Measurements from ENCODE around the gene CTNNA2. TPM values are rescaled to one million over a fixed set of nuclear protein-coding genes. Genes with fewer than 3 reads are reported as not detected.

CTNNA2 gene
- total RNA-seq, 4 donors from 2014 or later: 0.40 to 1.7 (median 1.5) TPM; not detected in 1

- in situ Hi-C loops (cut with MboI; ENCODE audit: low pct_ligation_motif_present in 1 of 4, low pct_unique_long_range_greater_than_20kb in 1 of 4, low sequenced_read_pairs in 3 of 4): no loop called here
- H3K4me1 ChIP-seq: no peaks in the 10 kb centered on the region
- TF ChIP-seq CTCF (IDR thresholded peaks at IDR 0.05) (no peak), POLR2A (IDR thresholded peaks at IDR 0.05) (no peak), EP300 (IDR thresholded peaks at IDR 0.05; ENCODE audit: low read depth) (no peak), POLR2AphosphoS5 (IDR thresholded peaks at IDR 0.05) (no peak)
- no peaks in the 10 kb centered on the region for H3K9me3 ChIP-seq
- no peak overlapping the region for H3K27ac ChIP-seq
- WGBS, 2 donors (ENCODE audit: low coverage in 1 of 2): 70 to 79% methylated on average over 2 of the region's 2 CpGs
- intact Hi-C loops (cut with DNase I; ENCODE audit: low total_unique reads): no loop called here
- DNase-seq: no peak
- H3K27me3 ChIP-seq: no peaks in the 10 kb centered on the region
- no peak overlapping the region for H3K4me3 ChIP-seq
- no peaks in the 10 kb centered on the region for H3K36me3 ChIP-seq
Observed at GRCh38 chr2:79985571-79985970, 472.7 kb downstream of the CTNNA2 start.

DNA sequence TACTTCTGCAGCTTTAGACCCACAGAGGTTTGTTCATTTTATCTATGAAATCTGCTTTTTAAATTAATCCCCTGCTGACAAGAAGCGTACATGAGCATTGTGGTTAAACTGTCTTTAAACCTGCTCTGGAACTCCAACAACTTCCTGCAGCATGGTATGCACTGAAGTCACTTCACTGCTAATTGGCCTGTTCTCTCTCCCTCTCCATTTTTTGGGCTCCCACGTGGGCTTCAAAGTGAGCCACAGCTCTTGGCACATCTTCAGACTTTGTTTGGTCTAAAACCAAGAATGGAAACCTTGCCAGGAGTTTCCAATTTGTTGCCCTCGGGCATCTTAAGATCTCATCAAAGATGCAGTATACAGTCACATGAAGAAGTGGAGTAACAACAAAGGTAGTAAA is 480.3 kb downstream of the CTNNA2 start:
- no peak overlapping the region for H3K4me3 ChIP-seq
- 47 to 83% methylated on average over 1 to 3 of the region's 3 CpGs for WGBS, 2 donors (ENCODE audit: low coverage in 1 of 2)
- DNase-seq: no peak
- H3K4me1 ChIP-seq: no peaks in the 10 kb centered on the region
- no peaks in the 10 kb centered on the region for H3K36me3 ChIP-seq
- TF ChIP-seq POLR2A (IDR thresholded peaks at IDR 0.05): no peak
- in situ Hi-C loops (cut with MboI; ENCODE audit: low pct_ligation_motif_present in 1 of 4, low pct_unique_long_range_greater_than_20kb in 1 of 4, low sequenced_read_pairs in 3 of 4): no loop called here
- H3K27me3 ChIP-seq: no peaks in the 10 kb centered on the region
- H3K27ac ChIP-seq: no peak overlapping the region
- no peaks in the 10 kb centered on the region for H3K9me3 ChIP-seq
- intact Hi-C loops (cut with DNase I; ENCODE audit: low total_unique reads): no loop called here

DNA sequence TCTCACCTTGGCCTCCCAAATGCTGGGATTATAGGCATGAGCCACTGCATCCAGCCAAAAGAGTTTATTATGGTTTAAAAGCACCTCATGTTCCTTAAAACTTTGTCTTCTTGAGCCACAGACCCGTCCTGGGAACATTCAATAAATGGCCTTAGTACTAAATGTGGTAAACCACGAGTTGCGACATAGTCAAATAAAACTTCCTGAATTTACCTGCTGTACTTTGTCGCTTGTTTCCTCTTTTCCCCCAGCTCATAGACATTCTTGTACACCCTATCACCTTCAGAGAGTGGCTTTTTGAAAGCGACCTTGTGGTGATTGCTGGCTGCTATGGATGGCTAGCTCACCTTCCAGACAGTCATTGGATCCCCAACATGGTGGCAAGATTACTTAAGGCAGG is 481.3 kb downstream of the CTNNA2 start:
- intact Hi-C loops (cut with DNase I; ENCODE audit: low total_unique reads): no loop called here

DNA sequence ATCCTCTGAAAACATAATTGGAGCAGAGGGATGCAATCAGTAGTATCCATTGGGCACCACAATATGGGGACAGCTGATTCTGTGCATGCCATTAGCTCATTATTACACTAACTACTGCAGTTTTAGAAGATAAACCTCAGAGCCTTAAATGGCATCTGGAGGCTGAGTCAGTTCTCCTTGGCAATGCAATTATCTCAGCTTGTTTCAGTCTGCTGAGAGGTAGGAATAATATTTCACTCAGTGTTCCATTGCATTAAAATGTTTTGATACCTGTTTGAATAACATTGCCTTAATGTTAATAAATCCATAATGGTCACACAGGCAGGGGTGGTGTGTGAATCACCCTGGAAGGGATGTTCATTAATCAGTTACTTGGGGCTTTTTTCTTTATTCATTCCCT is 482.1 kb downstream of the CTNNA2 start:
- in situ Hi-C loops (cut with MboI; ENCODE audit: low pct_ligation_motif_present in 1 of 4, low pct_unique_long_range_greater_than_20kb in 1 of 4, low sequenced_read_pairs in 3 of 4) (no loop called here), intact Hi-C loops (cut with DNase I; ENCODE audit: low total_unique reads) (no loop called here)
- Histone ChIP-seq H3K4me3 (no peak overlapping the region), H3K27me3 (no peaks in the 10 kb centered on the region), H3K36me3 (no peaks in the 10 kb centered on the region), H3K27ac (no peak overlapping the region), H3K9me3 (no peaks in the 10 kb centered on the region), H3K4me1 (no peaks in the 10 kb centered on the region)
- no peak for TF ChIP-seq POLR2A (IDR thresholded peaks at IDR 0.05)
- no peak for TF ChIP-seq POLR2AphosphoS5 (IDR thresholded peaks at IDR 0.05)
- no peak for TF ChIP-seq EP300 (IDR thresholded peaks at IDR 0.05; ENCODE audit: low read depth)
- no peak for TF ChIP-seq CTCF (IDR thresholded peaks at IDR 0.05)
- DNase-seq: no peak

More for the DNA sequence above, 481.3 kb downstream of the CTNNA2 start:
- no peaks in the 10 kb centered on the region for H3K27me3 ChIP-seq
- no peaks in the 10 kb centered on the region for H3K9me3 ChIP-seq
- WGBS, 2 donors (ENCODE audit: low coverage in 1 of 2): 33 to 39% methylated on average over 4 to 5 of the region's 5 CpGs
- H3K27ac ChIP-seq: no peak overlapping the region
- H3K4me1 ChIP-seq: no peaks in the 10 kb centered on the region
- in situ Hi-C loops (cut with MboI; ENCODE audit: low pct_ligation_motif_present in 1 of 4, low pct_unique_long_range_greater_than_20kb in 1 of 4, low sequenced_read_pairs in 3 of 4): no loop called here
- TF ChIP-seq EP300 (IDR thresholded peaks at IDR 0.05; ENCODE audit: low read depth) (no peak), POLR2A (IDR thresholded peaks at IDR 0.05) (no peak), POLR2AphosphoS5 (IDR thresholded peaks at IDR 0.05) (no peak), CTCF (IDR thresholded peaks at IDR 0.05) (no peak)
- no peaks in the 10 kb centered on the region for H3K36me3 ChIP-seq
- no peak for DNase-seq
- H3K4me3 ChIP-seq: no peak overlapping the region

DNA sequence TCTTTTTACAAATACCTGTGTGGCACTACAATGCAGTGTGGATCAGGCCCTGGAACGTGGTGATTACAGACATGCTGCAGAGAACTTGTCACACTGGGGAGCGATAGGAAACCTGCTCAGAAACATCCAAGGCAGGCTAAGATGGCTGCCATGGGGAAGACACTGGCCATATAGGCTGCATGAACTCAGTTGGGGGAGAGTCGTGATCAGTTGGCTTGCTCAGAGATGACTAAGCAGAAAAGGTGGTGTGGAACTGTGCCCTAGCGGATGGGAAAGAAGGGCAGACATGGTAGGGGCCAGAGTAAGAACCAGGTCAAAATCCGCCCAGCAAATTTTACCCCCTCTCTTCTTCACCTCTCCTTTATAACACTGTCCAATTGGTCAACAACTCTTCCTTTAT is 483.9 kb downstream of the CTNNA2 start:
- no peak for DNase-seq
- H3K27ac ChIP-seq: no peak overlapping the region
- no peaks in the 10 kb centered on the region for H3K4me1 ChIP-seq
- no peak overlapping the region for H3K4me3 ChIP-seq
- no peaks in the 10 kb centered on the region for H3K36me3 ChIP-seq
- in situ Hi-C loops (cut with MboI; ENCODE audit: low pct_ligation_motif_present in 1 of 4, low pct_unique_long_range_greater_than_20kb in 1 of 4, low sequenced_read_pairs in 3 of 4): no loop called here
- intact Hi-C loops (cut with DNase I; ENCODE audit: low total_unique reads): no loop called here
- H3K27me3 ChIP-seq: no peaks in the 10 kb centered on the region
- 67 to 78% methylated on average over 1 to 5 of the region's 5 CpGs for WGBS, 2 donors (ENCODE audit: low coverage in 1 of 2)
- H3K9me3 ChIP-seq: no peaks in the 10 kb centered on the region
- no peak for TF ChIP-seq CTCF (IDR thresholded peaks at IDR 0.05)

All from transverse colon (tissue), 4 donors.